Kidney epithelial cell (primary cell): ENCODE measurements around the gene CENPW. TPM values are rescaled to one million over a fixed set of nuclear protein-coding genes. Genes with fewer than 3 reads are reported as not detected.
A peak's percentile ranks its signal among the peaks of the same experiment; 100 is the strongest.

Experiments
- DNase-seq: peaks from one replicate; pipeline ENCODE4 v3.0.0-alpha.2; 2010; ENCODE audit warnings: low read depth
- H3K27me3 ChIP-seq: 2 replicates; pipeline ENCODE4 v1.6.0; 2011; ENCODE audit warnings: low read length; ENCODE audit not compliant: control insufficient read depth, insufficient read depth
- H3K36me3 ChIP-seq: 2 replicates; pipeline ENCODE4 v1.5.1; 2011; ENCODE audit warnings: low read length; ENCODE audit not compliant: control insufficient read depth, insufficient read depth
- H3K4me3 ChIP-seq: 2 replicates; pipeline ENCODE4 v1.5.1; 2011; ENCODE audit warnings: low read depth, mild to moderate bottlenecking, control low read depth, low read length
- CTCF ChIP-seq: IDR thresholded peaks from 2 replicates; pipeline ENCODE4 v1.5.1; 2011; ENCODE audit warnings: mild to moderate bottlenecking, moderate library complexity, low read length, control low read depth, inconsistent platforms; ENCODE audit not compliant: insufficient read depth, poor library complexity, severe bottlenecking
- total RNA-seq: library from RNA; depleted of rRNA; stranded (reverse); fragments of >200 nt; gene quantifications from 2 replicates; pipeline ENCODE4 v1.2.3, GENCODE V29; 2015

Gene CENPW
- total RNA-seq, result 4.2 and 5.7 TPM in 2 replicates

- Histone ChIP-seq H3K36me3 (no peaks in the 10 kb centered on the region), H3K27me3 (no peaks in the 10 kb centered on the region), H3K4me3 (peak within 1 kb of the TSS; percentile 69)
- no peak for TF ChIP-seq CTCF
- DNase-seq, result peak; percentile 60
Measured at GRCh38 chr6:126339796-126340609, at the start of gene CENPW. TSS of gene CENPW (plus strand) at chr6:126340115. CDS start at chr6:126340274, 159 bp downstream.

GRCh38 chr6:126293891-126294524 is 45.9 kb upstream of the CENPW start:
- Histone ChIP-seq H3K4me3 (no peak overlapping the region), H3K27me3 (no peaks in the 10 kb centered on the region), H3K36me3 (no peaks in the 10 kb centered on the region)
- TF ChIP-seq CTCF, result no peak
- DNase-seq, result no peak

- no peak for TF ChIP-seq CTCF
- no peaks in the 10 kb centered on the region for H3K27me3 ChIP-seq
- no peaks in the 10 kb centered on the region for H3K36me3 ChIP-seq
- no peak overlapping the region for H3K4me3 ChIP-seq
- no peak for DNase-seq
Measured at GRCh38 chr6:126300126-126300525, 39.8 kb upstream of the CENPW start.

GRCh38 chr6:126300735-126301134 is 39.2 kb upstream of the CENPW start:
- no peaks in the 10 kb centered on the region for H3K27me3 ChIP-seq
- DNase-seq, result no peak
- H3K36me3 ChIP-seq, result no peaks in the 10 kb centered on the region
- TF ChIP-seq CTCF, result no peak
- no peak overlapping the region for H3K4me3 ChIP-seq

GRCh38 chr6:126302191-126302590 is 37.7 kb upstream of the CENPW start:
- no peak for DNase-seq
- no peaks in the 10 kb centered on the region for H3K27me3 ChIP-seq
- TF ChIP-seq CTCF, result no peak
- no peaks in the 10 kb centered on the region for H3K36me3 ChIP-seq
- no peak overlapping the region for H3K4me3 ChIP-seq

GRCh38 chr6:126307849-126308248 is 32.1 kb upstream of the CENPW start:
- Histone ChIP-seq H3K4me3 (no peak overlapping the region), H3K36me3 (no peaks in the 10 kb centered on the region), H3K27me3 (no peaks in the 10 kb centered on the region)
- no peak for DNase-seq
- TF ChIP-seq CTCF, result no peak
